Measurements from ENCODE around the gene RHBDD3.

Gene RHBDD3

DNA sequence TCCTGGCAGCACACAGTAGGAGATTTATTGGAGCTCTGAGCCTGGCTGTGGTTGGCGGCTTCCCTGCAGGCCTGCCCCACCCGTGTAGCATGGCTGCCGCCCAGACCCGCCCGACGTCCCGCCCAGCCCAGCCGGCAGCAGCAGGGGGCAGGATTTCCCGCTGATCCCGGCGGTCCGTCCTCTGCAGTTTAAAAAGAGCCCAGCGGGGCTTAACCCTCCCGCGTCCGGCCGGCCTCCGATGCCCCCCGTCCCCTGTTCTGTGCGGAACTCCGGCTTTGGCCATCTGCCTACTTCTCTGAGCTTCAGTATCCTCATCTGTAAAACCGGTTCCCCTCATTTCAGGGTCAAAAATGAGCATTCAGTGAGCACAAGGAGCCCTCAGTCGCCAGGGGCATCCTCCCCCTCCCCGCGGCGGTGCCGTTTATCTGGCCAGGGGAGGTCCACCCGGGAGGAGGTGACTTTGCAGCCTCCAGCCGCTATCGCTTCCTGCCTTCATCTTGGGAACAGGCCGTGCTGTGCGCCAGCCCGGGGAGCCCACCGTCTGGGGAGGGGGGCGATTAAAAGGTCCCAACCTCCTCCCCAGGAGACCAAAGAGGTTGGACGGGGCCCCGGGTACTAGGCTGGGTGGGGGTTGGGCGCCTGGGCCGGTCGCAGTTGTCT, 38.5 kb upstream of the RHBDD3 start, which contains the start of gene GAS2L1:
GAS2L1 (plus strand) TSS at position 476 of the 660 bp plus-strand sequence. CDS start 1,456 bp downstream, outside the sequence.
- no peak for DNase-seq

DNA sequence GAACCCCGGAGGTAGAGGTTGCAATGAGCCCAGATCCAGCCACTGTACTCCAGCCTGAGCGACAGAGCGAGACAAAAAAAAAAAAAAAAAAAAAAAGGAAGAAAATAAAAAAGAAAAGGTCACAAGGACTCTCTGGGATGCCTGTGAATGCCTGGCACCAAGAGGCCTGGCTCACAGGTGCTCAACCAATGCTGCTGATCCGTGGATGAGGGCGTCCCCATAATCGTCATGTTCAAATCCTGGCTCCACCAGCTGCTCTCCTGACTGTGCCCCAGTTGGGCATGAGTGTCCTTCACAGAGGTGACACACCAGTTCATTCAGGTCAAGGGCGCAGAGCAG, 38.0 kb upstream of the RHBDD3 start:
- no peak for DNase-seq

GRCh38 chr22:29302681-29303465, 35.1 kb upstream of the RHBDD3 start:
- no peak for DNase-seq

DNA sequence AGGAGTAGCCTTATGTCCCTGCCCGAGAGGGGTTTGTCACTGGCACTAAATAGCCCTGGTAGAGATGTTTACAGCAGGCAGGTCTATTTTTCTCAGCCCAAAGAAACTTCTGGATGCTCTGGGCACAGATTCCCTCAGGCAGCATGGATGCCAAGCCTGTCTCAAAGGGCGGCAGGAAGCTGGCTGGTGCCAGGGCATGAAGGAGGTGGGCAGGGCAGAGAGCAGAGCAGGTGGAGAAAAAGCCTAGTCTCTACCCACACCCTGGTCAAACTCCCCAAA, 34.6 kb upstream of the RHBDD3 start:
- DNase-seq = no peak

DNA sequence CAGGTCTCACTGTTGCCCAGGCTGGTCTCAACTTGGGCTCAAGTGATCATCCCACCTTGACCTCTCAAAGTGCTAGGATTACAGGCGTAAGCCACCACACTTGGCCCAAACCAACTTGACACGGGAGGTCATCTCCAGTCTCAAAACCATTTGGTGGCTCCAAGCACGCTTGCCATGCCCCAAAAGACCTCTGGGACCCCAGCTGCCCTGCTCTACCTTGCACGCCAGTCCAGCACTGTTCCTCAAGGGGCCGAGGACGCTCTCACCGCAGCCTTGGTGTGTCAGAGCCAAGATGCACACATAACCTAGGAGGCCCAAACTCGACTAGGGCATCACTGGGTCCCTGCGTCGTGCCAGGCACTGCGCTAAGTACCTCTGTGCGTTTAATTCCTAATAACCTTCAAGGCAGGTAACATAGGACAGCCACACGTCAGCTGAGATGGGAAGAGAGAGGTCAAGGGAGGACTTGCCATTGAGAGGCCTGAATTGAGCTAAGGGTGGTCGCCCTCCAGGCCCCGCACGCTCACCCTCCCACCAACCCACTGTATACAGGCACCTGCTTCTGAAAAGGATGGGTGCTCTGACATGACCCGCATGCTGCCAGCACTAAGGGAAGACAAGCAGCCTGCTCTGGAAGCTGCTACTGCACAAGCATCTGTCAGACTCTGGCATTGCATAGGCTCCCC, 34.1 kb upstream of the RHBDD3 start:
- DNase-seq = no peak

DNA sequence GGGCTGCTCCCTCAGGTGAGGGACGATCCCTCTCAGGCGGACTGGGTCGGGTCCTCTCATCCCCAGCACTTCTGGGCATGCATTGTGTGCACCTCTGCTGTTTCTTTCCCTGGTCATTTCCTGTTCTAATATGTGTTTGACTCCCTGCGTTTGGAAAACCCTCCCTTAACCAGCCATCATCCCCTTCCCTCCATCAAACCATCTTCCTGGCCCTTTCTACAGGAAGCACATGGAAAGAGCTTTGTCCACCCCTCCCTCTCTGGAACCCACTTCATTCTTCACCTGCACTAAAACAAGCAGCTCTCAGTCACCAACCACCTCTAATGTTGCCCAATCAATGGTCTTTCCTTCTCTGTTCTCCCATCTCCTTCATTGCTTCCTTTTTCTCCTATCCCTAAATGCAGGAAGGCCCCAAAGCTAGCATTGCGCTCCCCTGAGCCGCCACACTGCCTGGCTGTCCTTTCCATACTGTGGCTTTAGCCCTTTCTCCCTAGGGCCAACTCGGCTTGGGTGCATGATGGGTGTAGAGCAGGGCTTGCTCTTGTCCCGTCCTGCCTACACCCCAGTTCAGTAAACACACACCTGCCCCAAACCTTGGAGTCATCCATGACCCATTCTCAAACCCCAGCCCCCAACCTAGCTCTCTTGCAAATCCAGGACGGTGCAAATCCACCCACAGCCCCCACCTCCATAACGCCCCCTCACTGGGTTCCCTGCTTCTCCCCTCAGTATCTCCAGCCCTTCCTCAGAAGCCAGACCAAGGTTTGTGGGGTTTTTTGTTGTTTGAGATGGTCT, 33.2 kb upstream of the RHBDD3 start:
- DNase-seq = no peak

DNA sequence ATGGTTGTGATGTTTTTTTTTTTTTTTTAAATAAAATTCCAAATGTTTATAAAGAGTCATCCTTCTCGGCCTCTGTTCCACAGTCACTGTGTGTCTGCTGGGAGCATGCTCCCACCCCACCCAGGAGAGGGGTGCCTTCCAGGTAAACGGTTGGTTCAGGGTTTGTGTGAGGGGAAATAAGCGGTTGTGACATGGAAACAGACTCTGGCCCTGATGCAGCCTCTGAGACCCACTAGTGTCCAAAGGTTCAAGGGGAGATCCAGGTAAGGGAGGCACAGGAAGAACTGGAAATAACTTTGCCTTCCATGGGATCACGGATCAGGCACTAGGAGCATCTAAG, 32.7 kb upstream of the RHBDD3 start:
- no peak for DNase-seq

DNA sequence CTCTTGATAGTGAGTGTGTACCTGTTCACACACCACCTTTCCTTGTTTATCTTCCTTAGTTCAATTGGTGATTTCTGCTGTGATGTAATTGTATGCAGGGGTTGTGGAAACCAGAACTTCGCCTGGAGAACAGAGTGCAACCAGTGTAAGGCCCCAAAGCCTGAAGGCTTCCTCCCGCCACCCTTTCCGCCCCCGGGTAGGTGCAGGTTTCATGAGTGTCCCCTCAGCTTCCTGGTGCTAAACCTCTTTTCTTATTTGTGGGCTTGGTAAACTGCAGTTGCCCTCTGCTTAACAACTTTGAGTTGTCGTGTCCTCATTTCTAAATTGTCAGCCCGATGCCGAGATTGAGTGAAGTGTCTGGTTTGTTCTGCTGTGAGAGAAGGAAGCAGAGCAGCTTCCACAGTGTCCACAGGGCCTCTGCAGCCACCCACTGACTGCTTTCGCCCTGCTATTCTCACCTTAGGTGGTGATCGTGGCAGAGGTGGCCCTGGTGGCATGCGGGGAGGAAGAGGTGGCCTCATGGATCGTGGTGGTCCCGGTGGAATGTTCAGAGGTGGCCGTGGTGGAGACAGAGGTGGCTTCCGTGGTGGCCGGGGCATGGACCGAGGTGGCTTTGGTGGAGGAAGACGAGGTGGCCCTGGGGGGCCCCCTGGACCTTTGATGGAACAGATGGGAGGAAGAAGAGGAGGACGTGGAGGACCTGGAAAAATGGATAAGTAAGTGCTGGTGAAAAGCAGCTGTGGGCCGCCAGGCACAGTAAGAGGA, 31.5 kb upstream of the RHBDD3 start:
- DNase-seq = no peak

GRCh38 chr22:29298641-29299040, 30.9 kb upstream of the RHBDD3 start:
- no peak for DNase-seq

GRCh38 chr22:29292379-29292778, 24.6 kb upstream of the RHBDD3 start:
- no peak for DNase-seq

DNA sequence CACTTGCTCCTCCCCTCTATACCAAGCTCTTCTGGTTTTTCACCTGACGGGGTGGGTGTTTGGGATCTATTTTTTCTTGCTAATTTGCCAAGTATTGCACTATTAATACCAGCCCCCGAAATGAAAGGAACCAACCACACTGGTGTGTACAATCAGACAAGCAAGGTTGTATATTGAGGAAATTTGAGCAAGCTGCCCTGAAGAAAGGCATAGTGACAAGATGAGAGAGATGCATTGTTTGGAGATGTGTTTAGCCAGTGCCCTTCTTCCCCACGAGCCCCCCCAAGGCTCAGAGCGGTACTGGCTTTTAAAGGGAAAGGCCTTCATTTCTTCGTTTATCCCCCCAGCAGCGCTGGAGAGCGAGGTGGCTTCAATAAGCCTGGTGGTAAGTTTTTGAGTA, 23.4 kb upstream of the RHBDD3 start:
- DNase-seq = no peak

DNA sequence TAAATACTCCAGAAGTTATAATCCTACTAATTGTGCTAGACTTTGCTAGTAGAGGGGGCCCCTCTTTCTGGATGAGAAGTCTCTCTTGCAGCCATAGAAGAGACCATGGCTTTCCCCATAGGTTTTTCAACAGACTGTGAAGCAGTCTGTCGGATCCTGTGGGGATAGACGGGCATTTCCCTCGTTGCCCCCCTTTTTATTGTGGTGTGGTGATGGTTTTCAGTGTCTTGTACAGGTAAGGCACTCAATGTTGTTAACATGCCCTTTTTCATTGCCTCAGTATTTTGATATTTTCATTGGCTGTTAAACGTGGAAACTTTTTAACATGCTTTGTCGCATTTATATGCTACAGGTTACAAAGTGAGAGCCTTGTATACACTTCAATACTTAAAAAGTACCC, 22.3 kb upstream of the RHBDD3 start:
- DNase-seq = no peak

DNA sequence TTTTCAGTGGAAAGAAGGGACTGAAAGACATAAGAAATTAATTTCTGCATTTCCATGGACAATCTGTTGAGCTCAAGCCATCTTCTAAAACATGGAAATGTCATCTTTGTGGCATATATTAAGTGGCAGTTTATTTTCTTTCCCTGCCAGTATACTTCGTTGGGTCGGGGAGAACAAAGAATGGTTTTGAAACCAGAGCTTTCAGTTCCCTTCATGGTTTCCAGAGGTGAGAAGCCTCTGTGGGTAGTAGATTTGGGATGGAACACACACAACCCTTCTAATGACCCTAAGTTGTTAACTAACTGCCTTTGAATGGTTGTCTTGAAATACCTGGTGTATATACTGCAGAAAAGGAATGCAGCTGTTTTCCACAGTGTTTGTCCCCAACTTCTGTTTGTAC, 21.1 kb upstream of the RHBDD3 start:
- no peak for DNase-seq

GRCh38 chr22:29284196-29284595, 16.4 kb upstream of the RHBDD3 start:
- no peak for DNase-seq

GRCh38 chr22:29277927-29278326, 10.1 kb upstream of the RHBDD3 start:
- no peak for DNase-seq

DNA sequence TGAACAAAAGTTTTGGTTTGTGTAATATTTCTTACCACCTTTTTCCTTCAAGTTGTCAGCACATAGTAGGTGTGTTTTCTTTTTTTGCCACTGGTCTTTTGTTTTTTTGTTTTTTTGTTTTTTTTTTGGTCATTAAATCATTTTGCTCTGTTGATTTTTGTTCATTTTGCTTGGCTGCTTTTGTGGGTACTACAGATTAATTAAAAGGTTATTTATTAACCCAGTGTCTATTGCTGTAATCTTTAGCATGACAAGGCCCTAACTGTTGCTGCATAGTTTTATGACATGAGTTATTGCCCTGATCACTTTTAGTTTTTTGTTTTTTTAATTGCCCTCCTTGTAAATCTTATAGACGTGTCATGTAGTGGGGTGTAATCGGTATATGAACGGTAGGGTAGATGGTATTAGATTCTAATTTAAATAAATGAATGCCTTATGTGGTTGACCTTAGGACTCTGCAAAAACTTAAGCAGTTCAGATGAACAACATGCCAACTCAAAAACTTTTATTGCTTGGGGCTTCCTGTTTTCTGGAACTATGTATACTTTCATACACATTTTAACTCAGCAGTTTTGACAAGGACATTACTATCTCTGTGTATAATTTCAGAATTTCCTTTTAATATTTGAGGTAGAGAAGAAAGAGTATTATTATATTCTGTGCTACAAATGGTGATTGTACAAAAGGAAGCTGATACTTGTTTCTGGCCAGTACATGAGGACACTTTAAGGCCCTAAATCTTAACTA, 8.2 kb upstream of the RHBDD3 start:
- DNase-seq = no peak

- DNase-seq = no peak
Observed at GRCh38 chr22:29275167-29275566, 7.4 kb upstream of the RHBDD3 start.

- DNase-seq = no peak
Observed at GRCh38 chr22:29272624-29273023, 4.8 kb upstream of the RHBDD3 start.

GRCh38 chr22:29270475-29271271, 2.9 kb upstream of the RHBDD3 start:
- DNase-seq = no peak

DNA sequence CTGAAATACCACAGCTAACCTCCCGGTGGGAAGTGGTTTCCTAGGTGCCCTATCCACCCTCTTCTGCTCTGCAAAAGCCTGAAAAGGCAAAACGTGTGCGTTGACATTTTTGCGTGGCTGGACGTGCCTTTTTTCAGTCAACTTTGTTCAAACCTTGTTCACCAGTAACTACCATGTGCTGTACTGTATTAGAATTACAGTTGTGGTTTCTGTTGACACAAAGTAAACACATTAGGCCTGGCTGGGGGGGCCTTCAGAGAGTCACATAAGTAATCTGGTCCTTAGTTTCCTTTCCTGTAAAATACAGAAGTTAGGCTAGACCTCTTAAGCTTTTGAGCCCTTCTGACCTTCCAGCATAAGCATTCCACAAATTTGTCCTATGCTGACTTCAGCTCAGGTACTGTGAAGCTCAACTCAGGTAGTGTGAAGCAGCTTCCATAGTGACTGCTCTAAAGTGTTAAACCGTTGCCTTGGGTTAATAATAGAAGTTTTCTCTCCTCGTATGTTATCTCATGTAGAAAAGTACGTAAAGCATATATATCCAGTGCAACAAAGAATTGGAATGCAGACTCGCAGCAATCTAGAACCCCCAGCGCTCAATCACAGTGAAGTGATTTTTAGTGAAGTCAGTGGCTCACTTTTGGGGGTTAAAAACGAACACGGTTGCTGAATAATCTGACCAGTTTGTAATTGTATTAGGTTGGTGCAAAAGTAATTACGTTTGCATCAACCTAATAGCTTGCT, 2.1 kb upstream of the RHBDD3 start:
- no peak for DNase-seq

DNA sequence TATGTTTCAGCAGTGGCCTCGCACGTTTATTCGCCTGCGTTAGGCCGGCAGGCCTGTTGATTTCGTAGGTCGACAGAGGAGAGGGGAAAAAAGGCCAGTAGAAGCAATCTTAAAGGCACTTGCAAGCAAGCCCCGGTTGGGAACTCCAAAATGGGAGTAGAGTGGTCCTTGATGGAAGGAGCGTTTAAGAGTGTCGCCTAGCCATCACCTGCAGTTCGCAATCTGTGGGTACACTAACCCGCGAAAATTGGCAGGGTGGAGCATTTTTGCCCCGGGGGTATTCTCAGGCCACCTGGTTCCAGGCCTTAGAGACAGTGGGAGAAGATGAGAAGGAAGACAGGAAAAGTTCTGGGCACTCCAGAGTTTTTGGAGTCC, 1.4 kb upstream of the RHBDD3 start:
- DNase-seq = no peak
